Measurements from ENCODE around the gene LTBP1.

Gene LTBP1

GRCh38 chr2:33093283-33093993 is 146.7 kb downstream of the LTBP1 start:
- Histone ChIP-seq H3K27me3 (ENCODE audit: insufficient read depth, poor library complexity, severe bottlenecking) (no peaks in the 10 kb centered on the region), H3K4me3 (replicated peaks; ENCODE audit: insufficient read depth, low read length) (no peak overlapping the region), H3K27ac (replicated peaks) (no peak overlapping the region)
- no peak for TF ChIP-seq REST (IDR thresholded peaks at IDR 0.05; ENCODE audit: insufficient replicate concordance, low read depth)
- no peak for TF ChIP-seq CTCF (IDR thresholded peaks at IDR 0.05; ENCODE audit: insufficient read depth, low read length)
- no peak for TF ChIP-seq SPI1 (IDR thresholded peaks at IDR 0.05; ENCODE audit: borderline replicate concordance, low read depth)
- TF ChIP-seq GABPA (IDR thresholded peaks at IDR 0.05; ENCODE audit: low read depth), result no peak
- TF ChIP-seq POLR2AphosphoS5 (IDR thresholded peaks at IDR 0.05; ENCODE audit: low read depth), result no peak
- no peak for DNase-seq (ENCODE audit: low read depth in 1 of 2, low spot score in 1 of 2)

GRCh38 chr2:33094303-33094702 is 147.6 kb downstream of the LTBP1 start:
- Histone ChIP-seq H3K27ac (replicated peaks) (no peak overlapping the region), H3K27me3 (ENCODE audit: insufficient read depth, poor library complexity, severe bottlenecking) (no peaks in the 10 kb centered on the region)

More at GRCh38 chr2:33094303-33094702, 147.6 kb downstream of the LTBP1 start:
- DNase-seq (ENCODE audit: low read depth in 1 of 2, low spot score in 1 of 2), result no peak
- no peak for TF ChIP-seq CTCF (IDR thresholded peaks at IDR 0.05; ENCODE audit: insufficient read depth, low read length)
- TF ChIP-seq GABPA (IDR thresholded peaks at IDR 0.05; ENCODE audit: low read depth), result no peak
- TF ChIP-seq SPI1 (IDR thresholded peaks at IDR 0.05; ENCODE audit: borderline replicate concordance, low read depth), result no peak
- no peak for TF ChIP-seq POLR2AphosphoS5 (IDR thresholded peaks at IDR 0.05; ENCODE audit: low read depth)
- TF ChIP-seq REST (IDR thresholded peaks at IDR 0.05; ENCODE audit: insufficient replicate concordance, low read depth), result no peak
- no peak overlapping the region for H3K4me3 ChIP-seq (replicated peaks; ENCODE audit: insufficient read depth, low read length)

Data from HL-60 (cell line).